PC-3 (cell line): ENCODE measurements around the gene ZBTB26. TPM values are rescaled to one million over a fixed set of nuclear protein-coding genes. Genes with fewer than 3 reads are reported as not detected.

Experiments
- ATAC-seq: fragments of 200-7000 bp; cut with Tn5 transposase; 2 replicates; pipeline ENCODE4 v1.9.1; 2020; ENCODE audit warnings: mild to moderate bottlenecking, moderate library complexity
- BruUV-seq: library from RNA; stranded (reverse); fragments of 400-500 nt; replicated peaks from 2 replicates; lab custom pipeline; 2021; lab: Mats Ljungman, UMichigan
- CTCF ChIA-PET: fragments of 300-600 bp; sonication (Branson Sonifier 250); formaldehyde crosslinking; loops from one replicate; lab custom pipeline; 2022; ENCODE audit warnings: antibody characterized with exemption; lab: Charles Lee
- POLR2A ChIA-PET: fragments of 300-600 bp; sonication (Branson Sonifier 250); formaldehyde crosslinking; loops from one replicate; lab custom pipeline; 2022; ENCODE audit warnings: antibody characterized with exemption; ENCODE audit not compliant: unreplicated experiment; lab: Charles Lee
- DNase-seq: peaks from one replicate; pipeline ENCODE4 v3.0.0-alpha.2; 2015
- H2AFZ ChIP-seq: fragments of 300-600 bp; sonication (generic); 2 replicates; pipeline ENCODE4 v1.6.0; 2016; ENCODE audit warnings: antibody characterized with exemption, low read length
- H3F3A ChIP-seq: fragments of 300-600 bp; sonication (generic); one replicate; pipeline ENCODE4 v1.6.0; 2017; ENCODE audit warnings: antibody characterized with exemption, low read length, control low read depth, mild to moderate bottlenecking; ENCODE audit not compliant: unreplicated experiment
- H3K27ac ChIP-seq: fragments of 300-600 bp; sonication (generic); 2 replicates; pipeline ENCODE4 v1.5.1; 2016; ENCODE audit warnings: mild to moderate bottlenecking, low read length
- H3K27me3 ChIP-seq: fragments of 300-600 bp; sonication (generic); 2 replicates; pipeline ENCODE4 v1.6.1; 2016; ENCODE audit warnings: low read length, mixed read lengths
- H3K36me3 ChIP-seq: fragments of 300-600 bp; sonication (generic); 2 replicates; pipeline ENCODE4 v1.6.1; 2016; ENCODE audit warnings: low read depth, mixed run types, low read length, mixed read lengths
- H3K4me1 ChIP-seq: fragments of 300-600 bp; sonication (generic); 2 replicates; pipeline ENCODE4 v1.5.1; 2016; ENCODE audit warnings: low read length; ENCODE audit not compliant: insufficient read depth
- H3K4me2 ChIP-seq: fragments of 300-600 bp; sonication (generic); 2 replicates; pipeline ENCODE4 v1.6.0; 2016; ENCODE audit warnings: low read length
- H3K4me3 ChIP-seq: fragments of 300-600 bp; sonication (generic); 2 replicates; pipeline ENCODE4 v1.5.1; 2016; ENCODE audit warnings: mild to moderate bottlenecking, low read length, mixed read lengths
- H3K79me2 ChIP-seq: fragments of 300-600 bp; sonication (generic); 2 replicates; pipeline ENCODE4 v1.6.1; 2017; ENCODE audit warnings: low read length, mixed read lengths
- H3K9ac ChIP-seq: fragments of 300-600 bp; sonication (generic); 2 replicates; pipeline ENCODE4 v1.6.0; 2016; ENCODE audit warnings: mild to moderate bottlenecking, low read length
- H3K9me2 ChIP-seq: fragments of 300-600 bp; sonication (generic); replicated peaks from 2 replicates; pipeline ENCODE4 v1.6.1; 2016; ENCODE audit warnings: mixed run types, low read length, mixed read lengths
- H3K9me3 ChIP-seq: fragments of 300-600 bp; sonication (generic); 2 replicates; pipeline ENCODE4 v1.6.1; 2016; ENCODE audit warnings: low read length, mixed read lengths
- H4K20me1 ChIP-seq: fragments of 300-600 bp; sonication (generic); 2 replicates; pipeline ENCODE4 v1.6.1; 2016; ENCODE audit warnings: low read length, mixed read lengths
- CTCF ChIP-seq: fragments of 300-600 bp; sonication (generic); conservative IDR thresholded peaks from 2 replicates; pipeline ENCODE4 v1.5.1; 2017; ENCODE audit warnings: antibody characterized with exemption, low read depth, mild to moderate bottlenecking, low read length
- EZH2 ChIP-seq: fragments of 300-600 bp; sonication (generic); IDR thresholded peaks from one replicate; pipeline ENCODE4 v1.6.1; 2017; ENCODE audit warnings: antibody characterized with exemption, mild to moderate bottlenecking, low read length; ENCODE audit not compliant: unreplicated experiment
- EZH2phosphoT487 ChIP-seq: fragments of 300-600 bp; sonication (generic); IDR thresholded peaks from 2 replicates; pipeline ENCODE4 v1.6.1; 2018; ENCODE audit warnings: mild to moderate bottlenecking, antibody characterized with exemption, low read length, borderline replicate concordance
- intact Hi-C: fragments of 100-400 bp; cut with micrococcal nuclease; formaldehyde crosslinking; loops from 2 replicates; pipeline ENCODE4 v1.9.0; 2023
- total RNA-seq: library from RNA; depleted of rRNA; stranded (reverse); fragments of >200 nt; gene quantifications from 2 replicates; pipeline ENCODE4 v1.2.3, GENCODE V29; 2014

ZBTB26 gene
- total RNA-seq, 1 experiment from 2014 or later, result 1.6 TPM

GRCh38 chr9:122954253-122954691, 23.0 kb upstream of the ZBTB26 start:
- Histone ChIP-seq H3K27ac (peak overlapping the region; percentile 37), H3K9me3 (no peaks in the 10 kb centered on the region), H3K4me1 (peaks cover 14% of the 10 kb centered on the region), H2AFZ (no peak overlapping the region), H3F3A (no peaks in the 10 kb centered on the region), H3K27me3 (no peaks in the 10 kb centered on the region), H3K4me3 (no peak overlapping the region), H3K9ac (no peak overlapping the region), H3K4me2 (peak overlapping the region; percentile 49), H3K9me2 (no peaks in the 10 kb centered on the region), H3K79me2 (peaks cover 72% of the 10 kb centered on the region), H3K36me3 (peaks cover 6% of the 10 kb centered on the region), H4K20me1 (0 out of 2 replicates have a peak, but pooled peaks cover 8% of the 10 kb centered on the region)
- no TSS peak for BruUV-seq
- TF ChIP-seq EZH2phosphoT487, result no peak
- no peak for TF ChIP-seq CTCF
- TF ChIP-seq EZH2, result no peak
- ATAC-seq (peak; percentile 90), DNase-seq (peak; percentile 63)
- ChIA-PET POLR2A (interaction anchor here (0.6 kb wide), 1 partner anchor 41 kb away, joined by 4 read pairs; the partner anchor contains the start of gene ZBTB6), CTCF (no interaction called here)
- intact Hi-C loops, result no loop called here

- Histone ChIP-seq H2AFZ (no peak overlapping the region), H3F3A (no peaks in the 10 kb centered on the region), H4K20me1 (0 out of 2 replicates have a peak, but pooled peaks cover 8% of the 10 kb centered on the region), H3K4me2 (no peak overlapping the region), H3K27ac (no peak overlapping the region), H3K27me3 (no peaks in the 10 kb centered on the region), H3K4me3 (no peak overlapping the region), H3K9me3 (no peaks in the 10 kb centered on the region), H3K9ac (no peak overlapping the region), H3K4me1 (peaks cover 33% of the 10 kb centered on the region), H3K79me2 (peaks cover 93% of the 10 kb centered on the region), H3K36me3 (no peaks in the 10 kb centered on the region), H3K9me2 (no peaks in the 10 kb centered on the region)
- DNase-seq, result no peak
- ATAC-seq, result no peak
- intact Hi-C loops, result no loop called here
- TF ChIP-seq EZH2phosphoT487 (no peak), EZH2 (no peak), CTCF (no peak)
- POLR2A ChIA-PET, result no interaction called here
- BruUV-seq, result no TSS peak
- CTCF ChIA-PET, result no interaction called here
Observed at GRCh38 chr9:122951056-122951455, 19.7 kb upstream of the ZBTB26 start.

- Histone ChIP-seq H4K20me1 (0 out of 2 replicates have a peak, but pooled peaks cover 8% of the 10 kb centered on the region), H3K9me2 (no peaks in the 10 kb centered on the region), H3K27me3 (no peaks in the 10 kb centered on the region), H3K9ac (no peak overlapping the region), H3K79me2 (peaks cover 93% of the 10 kb centered on the region), H3K4me2 (no peak overlapping the region), H3K27ac (no peak overlapping the region), H3K4me1 (peaks cover 33% of the 10 kb centered on the region), H3K4me3 (no peak overlapping the region), H2AFZ (no peak overlapping the region), H3K9me3 (no peaks in the 10 kb centered on the region), H3K36me3 (no peaks in the 10 kb centered on the region), H3F3A (no peaks in the 10 kb centered on the region)
- ATAC-seq (no peak), DNase-seq (no peak)
- intact Hi-C loops, result no loop called here
- ChIA-PET POLR2A (no interaction called here), CTCF (no interaction called here)
- no TSS peak for BruUV-seq
- TF ChIP-seq CTCF, result no peak
- TF ChIP-seq EZH2phosphoT487, result no peak
- TF ChIP-seq EZH2, result no peak
Observed at GRCh38 chr9:122950263-122950662, 19.0 kb upstream of the ZBTB26 start.
